ENCODE data around the gene BSCL2. TPM values are rescaled to one million over a fixed set of nuclear protein-coding genes. Genes with fewer than 3 reads are reported as not detected.

BSCL2 gene
- total RNA-seq, 1 experiment from 2014 or later = 77.4 TPM

GRCh38 chr11:62645946-62646824 lies 61.0 kb downstream of the BSCL2 start, which contains the start of gene GANAB:
GANAB (minus strand) TSS chr11:62646613; CDS start chr11:62646599, 14 bp downstream.
- Histone ChIP-seq H2BK12ac (ENCODE audit: insufficient read length, low read depth, low read length) (no peak within 1 kb of the TSS), H2BK5ac (ENCODE audit: insufficient read length, low read length) (no peak within 1 kb of the TSS), H3K27ac (ENCODE audit: insufficient read length, low read depth, low read length) (no peak within 1 kb of the TSS), H4K8ac (replicated peaks; ENCODE audit: insufficient read length, low read depth, low read length) (no peak within 1 kb of the TSS), H2BK15ac (ENCODE audit: low read depth, low read length) (no peak within 1 kb of the TSS), H3K79me2 (ENCODE audit: insufficient read depth, low read length) (peaks cover 10% of the 10 kb centered on the region; the same call in 1 of the 2 replicates), H4K91ac (ENCODE audit: insufficient read length, low read depth, low read length) (no peak within 1 kb of the TSS), H3K14ac (ENCODE audit: insufficient read depth, low read length) (peak within 1 kb of the TSS; percentile 85), H3K79me1 (ENCODE audit: insufficient read depth, low read depth, low read length, poor library complexity, severe bottlenecking) (no peaks in the 10 kb centered on the region), H2AFZ (ENCODE audit: low read length) (no peak within 1 kb of the TSS), H4K20me1 (ENCODE audit: control insufficient read depth, insufficient read depth, insufficient read length) (no peaks in the 10 kb centered on the region), H3K4me1 (ENCODE audit: insufficient read depth, low read length) (peaks cover 3% of the 10 kb centered on the region; the same call in 1 of the 2 replicates), H3K9me3 (ENCODE audit: control insufficient read depth, low read depth, low read length) (no peaks in the 10 kb centered on the region), H3K9ac (ENCODE audit: extremely low read depth, insufficient read length, low read length) (peak within 1 kb of the TSS; percentile 86), H2BK20ac (ENCODE audit: low read depth, low read length, poor library complexity, severe bottlenecking) (no peak within 1 kb of the TSS), H3K4me2 (ENCODE audit: insufficient read depth, insufficient read length, low read length) (peak within 1 kb of the TSS; percentile 74), H3K18ac (ENCODE audit: insufficient read length, low read depth, low read length) (peak within 1 kb of the TSS; percentile 81), H3K23ac (ENCODE audit: insufficient read length, low read depth, low read length) (no peak within 1 kb of the TSS), H4K5ac (ENCODE audit: insufficient read length, low read depth, low read length) (no peak within 1 kb of the TSS), H2BK120ac (ENCODE audit: low read depth, low read length, poor library complexity, severe bottlenecking) (no peak within 1 kb of the TSS), H2AK5ac (ENCODE audit: insufficient read length, low read length) (no peak within 1 kb of the TSS), H3K23me2 (ENCODE audit: insufficient read length, low read depth, low read length, poor library complexity, severe bottlenecking) (peaks cover 5% of the 10 kb centered on the region), H3K56ac (ENCODE audit: insufficient read length, low read depth, low read length) (no peak within 1 kb of the TSS), H3K27me3 (ENCODE audit: insufficient read depth, low read length) (no peaks in the 10 kb centered on the region), H3K4ac (ENCODE audit: low read depth, low read length) (no peak within 1 kb of the TSS; the same call in 1 of the 2 replicates), H3T11ph (ENCODE audit: low read length) (no peak within 1 kb of the TSS)
- peaks cover 7 to 9% of the 10 kb centered on the region in 2 experiments for H3K4me1 Mint-ChIP-seq
- no peaks in the 10 kb centered on the region for H3K27me3 Mint-ChIP-seq (ENCODE audit: low read depth)
- DNase-seq = peak; percentile 98
- TF ChIP-seq CTCF (conservative IDR thresholded peaks at IDR 0.05) = no peak
- H3K4me3 Mint-ChIP-seq = peak within 1 kb of the TSS; percentile 98 to 100
- WGBS (ENCODE audit: extremely low coverage, insufficient read length, low lambda C conversion rate) = no CpG with 5 or more reads among the region's 73 CpGs
- peak within 1 kb of the TSS; percentile 84 to 98 (median 98) for H3K27ac Mint-ChIP-seq
- H3K36me3 Mint-ChIP-seq (ENCODE audit: insufficient read depth in 1 of 3, low read depth in 3 of 3) = peaks cover 14 to 46% (median 29%) of the 10 kb centered on the region in 3 experiments
- no peaks in the 10 kb centered on the region for H3K9me3 Mint-ChIP-seq
